ENCODE results near the gene RUSC1. TPM values are rescaled to one million over a fixed set of nuclear protein-coding genes. Genes with fewer than 3 reads are reported as not detected.

RUSC1 gene
- total and polyA plus RNA-seq, 2 donors (not counting 3 experiments of a cell fraction or from before 2014, with no cell fraction given): 42.4 to 46.6 TPM

- Histone ChIP-seq H4K20me1 (replicated peaks; ENCODE audit: control insufficient read depth, extremely low read depth, insufficient read depth, low read length) (no peaks in the 10 kb centered on the region), H3K36me3 (ENCODE audit: control insufficient read depth in 2 of 2, extremely low read depth in 1 of 2, insufficient read depth in 2 of 2, low read length in 2 of 2) (no peaks in the 10 kb centered on the region), H3K9me3 (replicated peaks; ENCODE audit: control insufficient read depth, insufficient read depth, low read length) (no peaks in the 10 kb centered on the region), H3K4me3 (replicated peaks in 1 of 3; ENCODE audit: insufficient read depth in 1 of 3, low read depth in 1 of 3, low read length in 3 of 3) (no peak overlapping the region), H3K27me3 (ENCODE audit: control insufficient read depth in 2 of 2, insufficient read depth in 2 of 2, low read length in 2 of 2) (no peaks in the 10 kb centered on the region), H3K9me1 (replicated peaks; ENCODE audit: control insufficient read depth, extremely low read depth, insufficient read depth, low read length) (no peaks in the 10 kb centered on the region), H2AFZ (ENCODE audit: low read depth, low read length) (no peak overlapping the region), H3K27ac (ENCODE audit: insufficient read depth, low read depth, low read length) (no peak overlapping the region), H3K4me1 (ENCODE audit: control insufficient read depth, extremely low read depth, insufficient read depth, low read length) (no peaks in the 10 kb centered on the region), H3K79me2 (ENCODE audit: control insufficient read depth, insufficient read depth, low read length) (no peaks in the 10 kb centered on the region), H3K9ac (replicated peaks; ENCODE audit: extremely low read depth, insufficient read depth, low read length) (no peak overlapping the region), H3K4me2 (ENCODE audit: insufficient read depth, low read length) (no peak overlapping the region)
- CTCF ChIA-PET: no interaction called here
- dilution Hi-C loops (cut with MboI; ENCODE audit: extremely low pct_ligation_motif_present, low sequenced_read_pairs): no loop called here
- BruUV-seq (replicated peaks): no TSS peak
- POLR2A ChIA-PET: no interaction called here
- TF ChIP-seq FOS (IDR thresholded peaks at IDR 0.05; ENCODE audit: borderline replicate concordance, insufficient read depth, low read length): no peak
- no peak for TF ChIP-seq POLR2A (IDR thresholded peaks at IDR 0.05; ENCODE audit: low read depth, low read length)
- TF ChIP-seq GATA2 (IDR thresholded peaks at IDR 0.05; ENCODE audit: insufficient read depth, insufficient read length, low read depth, low read length): no peak
- TF ChIP-seq JUN (IDR thresholded peaks at IDR 0.05; ENCODE audit: borderline replicate concordance, insufficient read depth, insufficient read length, low read depth): no peak
- TF ChIP-seq EZH2 (IDR thresholded peaks at IDR 0.05; ENCODE audit: borderline replicate concordance, low read depth, low read length, severe bottlenecking): no peak
- TF ChIP-seq MAX (IDR thresholded peaks at IDR 0.05; ENCODE audit: insufficient read depth, insufficient read length): no peak
- no peak for TF ChIP-seq MYC (IDR thresholded peaks at IDR 0.05; ENCODE audit: low read depth, low read length)
- TF ChIP-seq CTCF (IDR thresholded peaks at IDR 0.05; ENCODE audit: extremely low read depth in 1 of 2, insufficient read depth in 1 of 2, low read depth in 1 of 2, low read length in 2 of 2): no peak
- TF ChIP-seq POLR2AphosphoS5 (IDR thresholded peaks at IDR 0.05; ENCODE audit: insufficient read depth, low read depth, low read length): no peak
- FAIRE-seq: no peak
- DNase-seq (ENCODE audit: low read depth, low spot score): no peak
- intact Hi-C loops (cut with micrococcal nuclease): no loop called here
Measured at GRCh38 chr1:155284476-155284875, 36.2 kb upstream of the RUSC1 start.

Measured in endothelial cell of umbilical vein (primary cell).